Midbrain (tissue), 1 donor: ENCODE data around the gene LRRC42.

Experiments used
- DNase-seq: peaks from one replicate; lab custom pipeline; 2025; lab: John Stamatoyannopoulos, UW

LRRC42 gene

GRCh38 chr1:53942127-53942957, 3.8 kb upstream of the LRRC42 start:
- no peak for DNase-seq

- DNase-seq = no peak
Measured at GRCh38 chr1:53943090-53943489, 3.1 kb upstream of the LRRC42 start.

GRCh38 chr1:53943490-53944043, 2.6 kb upstream of the LRRC42 start:
- DNase-seq = no peak

GRCh38 chr1:53944469-53945182, 1.5 kb upstream of the LRRC42 start:
- no peak for DNase-seq

GRCh38 chr1:53945183-53945432, 1.0 kb upstream of the LRRC42 start:
- DNase-seq = no peak

- peak; percentile 97 for DNase-seq
Measured at GRCh38 chr1:53945433-53946251, 508 bp upstream of the LRRC42 start, which contains the start of gene IFT25. TSS of gene IFT25 (minus strand) at chr1:53945699. CDS start at chr1:53940082, 5,617 bp downstream.

- no peak for DNase-seq
Measured at GRCh38 chr1:53947172-53947907, 1.2 kb downstream of the LRRC42 start.

- no peak for DNase-seq
Measured at GRCh38 chr1:53948291-53948690, 2.1 kb downstream of the LRRC42 start.

- peak; percentile 7 for DNase-seq
Measured at GRCh38 chr1:53949023-53949990, 3.2 kb downstream of the LRRC42 start.

GRCh38 chr1:53951697-53952096, 5.5 kb downstream of the LRRC42 start:
- DNase-seq = no peak

- no peak for DNase-seq
Measured at GRCh38 chr1:53954128-53954527, 8.0 kb downstream of the LRRC42 start.

GRCh38 chr1:53956308-53957168, 10.4 kb downstream of the LRRC42 start:
- DNase-seq = no peak

GRCh38 chr1:53957194-53957818, 11.2 kb downstream of the LRRC42 start:
- DNase-seq = no peak

- DNase-seq = no peak
Measured at GRCh38 chr1:53959664-53960250, 13.6 kb downstream of the LRRC42 start.

GRCh38 chr1:53962395-53962794, 16.2 kb downstream of the LRRC42 start:
- no peak for DNase-seq

GRCh38 chr1:53963460-53963859, 17.3 kb downstream of the LRRC42 start:
- DNase-seq = no peak

GRCh38 chr1:53964109-53964508, 18.0 kb downstream of the LRRC42 start:
- DNase-seq = no peak

- DNase-seq = no peak
Measured at GRCh38 chr1:53966794-53967193, 20.6 kb downstream of the LRRC42 start.
